GM21423 (cell line): ENCODE measurements around the gene SLC15A3.
A peak's percentile ranks its signal among the peaks of the same experiment; 100 is the strongest.
"Not testable (repeated sequence)": the region's sequence is repeated elsewhere in the genome, so short reads cannot be mapped to it uniquely, and the experiment has no call there.

Source experiments
- ATAC-seq: cut with Tn5 transposase; IDR thresholded peaks from one replicate; pipeline ENCODE4 v1.9.1; 2021; ENCODE audit warnings: mild to moderate bottlenecking, moderate library complexity; ENCODE audit not compliant: unreplicated experiment

Gene SLC15A3

DNA sequence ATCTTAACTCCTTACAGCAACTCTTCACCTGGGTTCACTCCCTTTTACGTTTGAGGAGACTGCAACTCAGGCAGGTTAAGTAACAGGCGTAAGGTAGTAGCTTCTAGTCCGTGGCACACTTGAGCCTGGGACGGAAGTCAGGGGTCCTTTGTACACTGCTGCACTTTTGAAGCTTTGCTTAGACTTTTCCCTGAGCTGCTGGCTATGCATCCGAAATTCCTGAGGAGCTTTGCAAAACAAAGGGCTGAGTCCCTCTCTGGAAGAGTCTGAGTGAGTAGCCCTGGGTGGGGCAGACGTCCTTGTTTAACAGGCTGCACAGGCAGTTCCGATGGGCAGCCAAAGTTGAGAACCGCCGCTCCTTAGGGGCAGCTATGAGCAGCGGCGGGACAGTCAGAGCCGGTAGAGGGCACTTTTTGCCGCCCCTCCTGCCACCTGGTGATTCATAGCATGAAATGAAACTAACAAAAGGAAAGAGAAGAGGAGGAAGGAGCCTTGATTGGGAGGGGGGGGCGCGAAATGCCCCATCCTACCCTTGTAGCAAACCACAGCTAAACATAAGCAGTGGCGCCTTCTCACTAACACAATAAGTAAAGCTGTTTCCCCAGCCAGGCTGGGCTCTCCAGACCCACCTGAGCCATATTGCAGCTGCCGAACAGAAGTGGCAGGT is 36.6 kb downstream of the SLC15A3 start:
- peak; percentile 50 for ATAC-seq

GRCh38 chr11:60914633-60915247 is 37.2 kb downstream of the SLC15A3 start:
- ATAC-seq, result peak; percentile 2

DNA sequence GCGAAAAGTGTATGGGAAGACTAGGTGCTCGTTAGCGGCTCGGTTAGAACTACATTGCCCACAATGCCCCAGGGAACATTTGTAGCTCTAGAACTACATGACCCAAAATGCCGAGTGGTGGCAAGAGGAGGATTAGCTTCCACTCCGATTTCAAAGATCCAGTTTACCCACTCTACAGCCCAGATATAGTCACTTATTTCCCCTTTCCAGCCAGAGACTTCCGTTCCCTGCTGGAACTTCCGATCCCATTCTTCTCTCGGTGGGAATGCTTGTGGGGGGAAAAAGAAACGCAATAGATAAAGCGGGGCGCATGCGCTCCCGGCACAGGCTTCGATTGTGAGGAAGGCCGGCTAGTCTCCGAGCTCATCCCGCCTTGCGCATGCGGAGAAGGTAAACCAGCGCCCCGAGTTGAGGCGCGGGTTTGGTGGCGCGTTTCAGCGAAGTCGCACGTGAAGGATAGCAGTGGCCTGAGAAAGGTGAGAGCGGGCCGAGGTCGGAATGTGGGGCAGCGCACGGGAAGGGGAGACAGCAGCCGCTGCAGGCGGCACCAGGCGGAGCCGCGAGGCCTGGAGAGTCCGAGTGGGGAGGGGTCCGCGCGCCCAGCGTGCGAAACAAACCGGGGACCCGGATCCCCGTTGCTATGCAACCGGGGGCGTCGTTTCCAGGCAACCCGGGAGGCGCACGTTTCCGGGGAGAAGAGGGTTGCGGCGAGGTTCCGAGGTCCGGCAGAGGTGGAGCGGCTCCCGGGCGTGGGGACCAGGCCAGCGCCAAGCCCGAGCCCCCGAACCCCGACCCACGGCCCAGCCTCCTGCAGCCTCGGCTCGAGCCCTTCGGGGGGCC is 38.0 kb downstream of the SLC15A3 start, which contains the start of gene TMEM109:
TSS of gene TMEM109 (plus strand) at position 366 of the 840 bp plus-strand sequence. CDS start 5,536 bp downstream, outside the sequence.
- ATAC-seq, result peak; percentile 33

DNA sequence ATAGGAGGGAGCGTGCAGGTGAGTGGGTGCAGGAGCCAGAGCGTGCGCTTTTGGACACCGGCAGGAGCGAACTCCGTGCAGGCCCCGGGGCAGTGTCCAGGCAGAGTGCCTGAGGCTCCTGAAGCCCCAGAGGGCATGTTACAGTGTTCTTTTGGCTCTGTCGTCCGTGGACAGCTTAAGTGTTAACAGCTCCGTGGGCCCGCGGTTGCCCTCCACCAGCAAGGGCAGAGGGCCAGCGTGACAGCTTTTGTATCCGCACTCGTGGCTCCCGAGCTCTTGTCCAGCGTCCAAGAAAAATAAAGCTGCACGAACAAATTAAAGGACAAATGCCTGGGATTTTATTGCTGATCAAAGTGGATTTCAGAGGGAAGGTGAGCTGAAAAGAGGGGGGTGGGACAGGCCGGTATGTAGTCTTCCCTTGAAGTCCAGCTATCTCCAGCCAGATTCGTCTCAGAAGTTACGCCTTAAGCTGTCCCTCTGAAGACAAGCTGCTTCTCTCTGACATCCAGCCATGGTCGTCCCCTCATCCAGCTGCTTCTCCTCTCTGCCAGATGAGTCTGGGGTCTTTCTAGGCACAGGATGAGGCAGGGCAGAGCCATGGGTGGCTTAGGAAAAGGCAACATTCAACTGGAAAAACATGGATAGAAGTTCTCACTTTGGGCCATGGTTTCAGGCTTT is 39.0 kb downstream of the SLC15A3 start:
- no peak for ATAC-seq

DNA sequence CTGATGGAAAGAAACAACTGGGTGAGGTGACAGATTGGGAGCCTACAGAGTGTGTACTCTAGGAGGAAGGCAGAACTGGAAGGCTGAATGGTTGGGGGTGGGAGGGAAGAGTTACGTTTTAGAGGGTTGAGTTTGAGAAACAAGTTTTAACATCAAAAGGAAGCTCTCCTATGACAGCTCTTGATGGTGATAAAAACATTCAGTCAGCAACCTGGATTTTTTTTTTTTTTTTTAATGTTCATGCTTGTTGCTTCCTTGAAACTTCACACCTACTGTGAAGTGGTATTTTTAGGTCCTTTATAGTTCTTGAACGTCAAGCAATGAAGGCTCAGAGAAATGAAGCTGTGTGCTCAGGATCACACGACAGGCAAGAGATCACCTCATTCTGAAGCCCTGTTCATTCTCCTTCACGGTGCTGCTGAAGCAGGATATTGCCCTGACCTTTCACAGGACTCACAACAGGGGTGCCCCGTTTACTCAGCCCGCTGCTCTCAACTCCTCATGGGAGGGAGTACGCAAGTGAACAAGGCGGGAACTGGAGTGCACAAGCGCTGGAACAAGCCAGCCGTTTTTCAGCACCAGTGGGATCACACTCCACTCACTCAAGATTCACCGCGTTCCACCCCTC is 39.6 kb downstream of the SLC15A3 start:
- ATAC-seq, result no peak

DNA sequence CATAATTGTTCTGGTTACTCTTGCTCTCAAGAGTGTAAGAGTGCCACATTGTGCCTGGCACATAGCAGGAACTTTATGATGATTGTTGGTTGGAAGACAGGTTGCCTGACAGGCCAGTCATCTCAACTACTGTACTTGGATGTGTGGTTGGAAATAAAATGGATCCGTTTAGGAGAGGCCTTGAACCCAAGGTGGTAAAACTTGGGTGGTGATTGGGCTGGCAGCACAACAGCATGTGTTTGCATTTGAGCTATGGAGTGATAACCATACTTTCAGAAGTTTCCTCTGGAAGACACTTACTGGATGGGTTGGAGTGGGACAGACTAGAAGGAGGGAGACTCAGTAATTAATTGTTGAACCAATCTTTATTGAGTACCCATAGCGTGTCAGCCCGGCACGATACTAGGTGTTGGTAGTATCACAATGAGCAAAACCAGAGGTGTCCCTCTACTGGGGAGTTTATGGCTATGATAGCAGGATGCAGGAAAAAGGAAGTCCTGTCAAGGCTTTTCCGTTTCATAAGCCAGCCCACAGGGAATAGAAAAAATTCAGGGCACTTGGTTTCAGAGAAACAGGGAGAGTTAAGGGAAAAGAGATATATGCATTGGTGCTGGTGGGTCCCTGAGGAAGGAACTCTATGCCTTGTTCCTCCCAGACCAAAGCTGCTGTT is 41.1 kb downstream of the SLC15A3 start:
- no peak for ATAC-seq

GRCh38 chr11:60910281-60910687 is 41.7 kb downstream of the SLC15A3 start:
- ATAC-seq, result peak; percentile 35

GRCh38 chr11:60909680-60910280 is 42.2 kb downstream of the SLC15A3 start:
- ATAC-seq, result not testable (repeated sequence)

- ATAC-seq, result no peak
Measured at GRCh38 chr11:60908803-60909202, 43.2 kb downstream of the SLC15A3 start.

- ATAC-seq, result peak; percentile 70
Measured at GRCh38 chr11:60906132-60906972, 45.6 kb downstream of the SLC15A3 start, which contains the start of gene PRPF19. Gene PRPF19 (minus strand): TSS chr11:60906585. CDS start chr11:60906382, 203 bp downstream.

- ATAC-seq, result no peak
Measured at GRCh38 chr11:60905551-60906113, 46.3 kb downstream of the SLC15A3 start.

DNA sequence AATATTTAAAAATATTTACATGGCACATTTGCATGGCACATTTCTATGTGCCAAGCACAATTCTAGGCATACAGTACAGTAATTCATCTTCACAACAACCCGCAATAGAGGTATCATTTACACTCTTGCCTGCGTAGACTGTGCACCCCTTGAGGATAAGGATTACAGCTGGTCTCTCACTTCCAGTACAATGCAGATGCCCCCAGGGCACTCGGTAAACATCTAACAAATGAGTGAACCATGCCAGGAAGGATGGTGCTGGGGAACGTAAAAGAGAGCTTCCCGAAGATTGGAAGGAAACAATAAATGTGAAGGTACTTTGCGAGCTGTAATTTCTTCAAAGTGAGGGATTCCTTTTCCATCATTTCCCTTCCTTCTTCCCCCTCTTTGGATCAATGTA is 46.9 kb downstream of the SLC15A3 start:
- ATAC-seq, result no peak

GRCh38 chr11:60902625-60903024 is 49.4 kb downstream of the SLC15A3 start:
- no peak for ATAC-seq

GRCh38 chr11:60900673-60901404 is 51.1 kb downstream of the SLC15A3 start:
- ATAC-seq, result no peak

GRCh38 chr11:60899977-60900376 is 52.0 kb downstream of the SLC15A3 start:
- no peak for ATAC-seq

DNA sequence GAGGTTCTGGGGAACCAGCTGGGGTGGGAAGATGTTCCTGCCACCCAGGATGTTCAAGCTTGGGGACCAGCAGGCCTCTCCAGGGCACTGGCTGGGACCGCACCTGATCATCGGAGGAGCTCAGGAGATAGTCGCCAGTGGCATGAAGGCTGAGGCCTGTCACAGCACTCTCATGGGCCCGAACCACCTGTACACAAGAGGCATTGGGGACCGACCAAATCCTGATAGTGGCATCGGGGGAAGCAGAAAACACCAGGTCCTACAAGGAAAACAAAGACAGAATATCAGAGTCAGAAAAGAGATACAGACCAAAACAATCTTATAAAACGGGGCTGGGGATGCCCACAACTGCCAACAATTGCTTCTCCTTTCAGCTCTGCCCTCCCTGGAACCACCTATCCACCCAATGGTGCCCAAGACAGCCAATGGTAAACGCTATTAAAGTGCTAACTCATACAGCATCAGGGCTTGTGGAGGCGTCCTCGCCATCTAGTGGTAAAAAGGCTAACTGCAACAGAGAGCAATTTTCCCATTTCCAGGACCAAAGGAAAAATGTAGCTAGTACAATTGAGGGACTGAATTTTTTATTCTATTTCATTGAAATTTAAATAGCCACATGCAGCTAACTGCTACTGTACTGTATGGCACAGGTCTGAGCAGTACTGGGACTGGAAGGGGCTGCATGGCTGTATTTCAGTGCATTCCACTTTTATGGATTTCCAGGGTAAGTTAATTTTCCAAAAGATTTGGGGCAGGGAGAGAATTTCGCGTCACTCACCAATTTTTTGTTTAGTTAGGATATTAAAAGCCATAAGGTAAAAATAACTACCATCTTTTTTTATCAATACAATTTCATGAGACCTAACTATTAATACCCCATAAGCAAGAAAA is 52.7 kb downstream of the SLC15A3 start:
- no peak for ATAC-seq

GRCh38 chr11:60897496-60897895 is 54.5 kb downstream of the SLC15A3 start:
- ATAC-seq, result no peak
